GM19099 (cell line): ENCODE results near the gene PAPPA2.

Experiments
- POLR2A ChIP-seq: IDR thresholded peaks from 3 replicates; pipeline ENCODE4 v1.6.1; 2011; ENCODE audit warnings: low read depth; ENCODE audit not compliant: insufficient read length; ENCODE audit errors: extremely low read depth

PAPPA2 gene

GRCh38 chr1:176803042-176803441 is 340.1 kb downstream of the PAPPA2 start:
- TF ChIP-seq POLR2A, result no peak

GRCh38 chr1:176803596-176803995 is 340.6 kb downstream of the PAPPA2 start:
- no peak for TF ChIP-seq POLR2A

GRCh38 chr1:176809292-176809691 is 346.3 kb downstream of the PAPPA2 start:
- TF ChIP-seq POLR2A, result no peak

DNA sequence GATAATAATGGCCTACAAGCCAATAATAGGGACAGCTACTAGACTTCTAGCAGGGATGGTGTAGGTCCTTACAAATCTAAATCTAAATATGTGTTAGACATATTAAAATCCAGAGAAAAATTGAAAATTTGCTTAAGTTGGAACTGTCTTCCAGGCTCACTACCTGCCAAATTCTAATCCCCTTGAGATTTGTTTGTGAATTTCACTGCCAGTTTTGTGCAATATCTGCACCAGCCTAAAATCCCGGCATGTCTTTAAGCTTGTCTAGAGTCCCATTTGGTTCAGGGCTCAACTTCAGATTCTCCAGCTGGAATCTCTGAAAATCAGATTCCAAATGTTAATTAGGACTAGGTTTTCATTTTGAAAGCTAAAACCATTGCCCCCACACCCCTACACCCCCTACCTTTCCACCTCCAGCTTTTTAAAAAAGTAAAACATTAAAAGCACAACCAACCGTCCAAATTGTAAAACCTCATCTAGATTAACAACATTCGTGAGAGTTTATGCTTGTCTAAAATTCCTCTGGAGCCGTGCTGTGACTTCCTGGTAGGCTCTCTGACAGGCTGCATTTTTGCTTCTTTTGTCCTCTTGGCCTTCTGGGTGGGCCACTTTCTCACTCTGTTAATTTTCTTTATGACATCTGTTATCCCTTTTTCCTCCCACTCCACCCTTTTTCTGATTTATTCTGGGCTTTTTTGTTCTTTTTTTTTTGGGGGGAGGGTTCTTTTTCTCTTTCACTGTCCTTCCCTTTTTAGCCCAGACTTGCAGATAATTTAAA is 348.7 kb downstream of the PAPPA2 start:
- TF ChIP-seq POLR2A, result no peak

DNA sequence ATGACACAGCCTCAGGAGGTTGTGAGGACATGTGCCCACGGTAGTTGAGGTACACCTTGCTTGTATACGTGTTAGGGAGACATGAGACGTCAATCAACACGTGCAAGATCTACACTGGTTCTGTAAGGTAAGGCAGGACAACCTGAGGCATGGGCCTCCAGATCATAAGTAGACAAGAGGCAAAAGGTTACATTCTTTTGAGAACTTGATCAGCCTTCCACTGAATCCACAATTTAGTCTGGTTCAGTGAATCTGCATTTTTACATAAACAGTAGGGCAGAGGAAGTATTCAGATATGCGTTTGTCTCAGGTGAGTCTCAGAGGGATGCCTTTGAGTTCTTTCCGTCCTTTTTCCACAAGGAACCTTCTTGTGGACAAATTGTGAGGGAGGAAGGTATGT is 352.6 kb downstream of the PAPPA2 start:
- TF ChIP-seq POLR2A, result no peak

GRCh38 chr1:176816232-176816631 is 353.3 kb downstream of the PAPPA2 start:
- no peak for TF ChIP-seq POLR2A

- TF ChIP-seq POLR2A, result no peak
Measured at GRCh38 chr1:176820391-176821031, 357.5 kb downstream of the PAPPA2 start.

- no peak for TF ChIP-seq POLR2A
Measured at GRCh38 chr1:176826265-176826664, 363.3 kb downstream of the PAPPA2 start.

DNA sequence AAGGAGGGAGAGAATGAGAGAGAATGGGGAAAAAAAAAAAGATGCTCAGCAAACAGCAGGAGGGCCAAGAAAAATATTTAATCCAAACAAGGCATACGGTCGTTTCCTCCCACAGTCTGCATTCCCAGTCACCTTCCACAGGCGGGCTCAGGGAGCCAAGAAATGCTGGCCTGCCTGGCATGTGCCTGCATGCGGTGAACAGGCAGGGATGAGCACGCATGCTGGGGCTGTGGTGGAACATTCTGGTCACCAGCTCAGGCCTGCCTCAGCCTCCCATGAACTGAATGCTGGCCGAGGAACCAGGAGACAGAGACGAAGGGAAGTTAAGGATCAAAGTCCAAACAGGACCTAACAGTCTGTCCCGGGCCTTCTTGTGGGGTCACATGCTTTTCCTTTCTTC is 366.3 kb downstream of the PAPPA2 start:
- TF ChIP-seq POLR2A, result no peak

- no peak for TF ChIP-seq POLR2A
Measured at GRCh38 chr1:176831150-176831549, 368.2 kb downstream of the PAPPA2 start.

DNA sequence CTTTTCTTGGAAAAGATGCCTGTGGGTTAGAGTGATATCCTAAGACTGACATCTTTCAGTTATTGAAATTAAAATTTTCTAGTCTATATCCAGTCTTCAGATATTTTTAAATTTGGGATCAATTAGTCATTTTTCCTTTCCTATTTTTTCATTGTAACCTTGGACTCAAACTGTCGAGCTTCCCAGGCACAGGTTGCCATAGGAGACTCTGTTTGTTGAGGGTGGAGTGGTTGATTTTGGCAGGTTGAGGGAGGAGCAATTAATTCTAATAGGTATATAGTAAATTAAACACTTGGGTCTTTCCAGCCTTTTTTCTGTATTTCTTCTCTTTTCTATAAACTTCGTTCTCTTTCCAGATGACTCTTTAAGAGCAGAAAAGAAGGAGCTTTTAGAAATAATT is 374.7 kb downstream of the PAPPA2 start:
- TF ChIP-seq POLR2A, result no peak

- no peak for TF ChIP-seq POLR2A
Measured at GRCh38 chr1:176838276-176838995, 375.5 kb downstream of the PAPPA2 start.

DNA sequence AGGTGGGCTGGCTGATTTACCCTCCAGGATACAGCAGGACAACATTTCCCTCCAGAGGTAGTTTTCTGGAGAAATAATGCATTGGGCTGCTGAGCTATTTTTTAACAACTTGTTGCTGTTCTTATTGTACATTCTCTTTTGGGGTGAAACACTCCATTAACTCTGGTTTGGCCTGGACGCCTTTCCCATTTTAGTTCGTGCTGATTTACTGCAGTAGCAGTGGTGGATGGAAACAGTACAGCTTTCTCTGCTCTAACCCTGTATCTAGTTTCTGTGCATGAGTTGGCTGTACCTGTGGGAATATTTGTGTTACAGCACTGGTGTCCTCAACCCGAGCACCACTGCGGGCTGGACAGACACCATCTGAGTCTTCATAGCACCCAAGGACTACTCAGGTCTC is 376.2 kb downstream of the PAPPA2 start:
- TF ChIP-seq POLR2A, result no peak

DNA sequence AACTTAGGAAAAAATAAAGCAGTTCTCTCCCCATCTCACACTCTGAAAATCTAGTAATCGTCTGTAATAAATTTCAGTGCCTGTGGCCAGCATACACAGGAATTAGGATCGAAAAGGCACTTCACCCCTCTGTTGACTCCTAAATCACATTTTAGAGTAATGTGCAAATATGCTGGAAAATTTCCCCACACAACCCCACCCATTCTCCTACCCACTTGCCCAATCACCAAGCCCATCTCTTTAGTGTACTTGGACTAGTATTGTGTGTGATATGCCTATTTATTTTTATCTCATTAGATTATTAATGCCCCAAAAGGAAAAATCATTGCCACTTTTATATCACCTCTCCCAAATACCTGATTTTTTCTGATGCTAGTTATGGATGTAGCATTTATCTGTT is 378.3 kb downstream of the PAPPA2 start:
- TF ChIP-seq POLR2A, result no peak

DNA sequence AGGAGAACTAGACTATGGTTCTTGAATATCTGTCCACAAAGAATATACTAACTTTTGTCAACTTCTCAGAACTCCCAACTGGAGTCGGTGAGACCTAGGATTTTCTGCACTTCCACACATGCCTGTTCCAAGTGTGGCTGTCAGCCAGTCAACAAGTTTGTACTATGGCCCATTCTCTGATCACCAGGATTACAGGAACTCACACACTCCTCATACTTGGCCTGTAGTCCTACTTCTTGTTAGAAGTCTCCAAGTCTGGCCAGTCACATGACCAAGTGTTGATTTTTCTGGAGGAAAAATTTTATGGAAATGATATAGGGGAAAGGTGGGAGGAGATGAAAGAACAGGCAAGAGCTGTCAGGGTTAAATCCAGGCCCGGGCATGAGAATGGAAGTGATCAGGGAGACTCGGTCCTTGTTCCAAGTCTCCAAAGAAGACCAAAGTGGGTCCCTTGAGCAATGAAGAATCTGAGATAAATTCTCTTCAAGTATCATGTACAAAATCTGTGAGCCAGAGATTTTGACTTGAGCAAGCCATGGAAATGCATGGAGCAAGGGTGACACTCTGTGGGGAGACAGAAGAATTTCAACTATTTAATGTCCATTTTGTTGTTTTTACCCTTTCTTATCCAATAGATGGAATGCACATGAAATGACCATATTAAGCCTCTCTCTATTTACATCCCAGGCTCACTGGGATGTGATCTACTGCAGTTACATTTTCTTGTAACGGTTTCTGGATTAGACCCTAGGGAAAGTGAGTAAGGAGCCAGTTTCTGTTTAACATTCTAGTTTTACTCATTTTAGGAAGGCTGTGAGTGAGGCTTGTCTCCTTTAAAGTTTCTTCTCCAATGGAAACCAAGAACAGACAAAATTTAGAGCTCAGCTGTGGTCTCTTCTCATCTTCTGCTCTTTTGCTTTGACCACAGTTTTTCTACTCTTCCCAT is 380.6 kb downstream of the PAPPA2 start:
- no peak for TF ChIP-seq POLR2A

GRCh38 chr1:176847052-176847451 is 384.1 kb downstream of the PAPPA2 start:
- no peak for TF ChIP-seq POLR2A

GRCh38 chr1:176849281-176849680 is 386.3 kb downstream of the PAPPA2 start:
- no peak for TF ChIP-seq POLR2A
